Aorta (tissue), 5 donors: ENCODE results near the gene LENG9. TPM values are rescaled to one million over a fixed set of nuclear protein-coding genes. Genes with fewer than 3 reads are reported as not detected.
A peak's percentile ranks its signal among the peaks of the same experiment; 100 is the strongest.

Experiments used
- ATAC-seq: fragments of 200-7000 bp; cut with Tn5 transposase; one replicate; pipeline ENCODE4 v1.9.1; 2022; ENCODE audit warnings: moderate library complexity; ENCODE audit not compliant: low FRiP score
- DNase-seq, 2 donors: peaks; one replicate each; pipeline ENCODE4 v3.0.0-alpha.2; 2020
- H3K27ac ChIP-seq, 2 donors: one replicate each; pipeline ENCODE4 v1.5.1; 2013; ENCODE audit warnings: low read length in 2 of 2, mild to moderate bottlenecking in 2 of 2, moderate library complexity in 2 of 2, control low read depth in 1 of 2, inconsistent platforms in 1 of 2, low read depth in 1 of 2
- H3K27me3 ChIP-seq, 2 donors: one replicate each; pipeline ENCODE4 v1.6.1; 2013; ENCODE audit warnings: control low read depth in 1 of 2, low read length in 1 of 2, mild to moderate bottlenecking in 1 of 2, moderate library complexity in 1 of 2; ENCODE audit not compliant: insufficient read depth in 2 of 2, control insufficient read depth in 1 of 2
- H3K36me3 ChIP-seq, 2 donors: one replicate each; pipeline ENCODE4 v1.6.1; 2013; ENCODE audit warnings: control low read depth in 1 of 2, low read length in 1 of 2, mild to moderate bottlenecking in 1 of 2; ENCODE audit not compliant: insufficient read depth in 2 of 2, control insufficient read depth in 1 of 2
- H3K4me1 ChIP-seq, 2 donors: one replicate each; pipeline ENCODE4 v1.6.1; 2013; ENCODE audit warnings: low read length in 2 of 2, control low read depth in 1 of 2, mild to moderate bottlenecking in 1 of 2, moderate library complexity in 1 of 2; ENCODE audit not compliant: insufficient read depth in 2 of 2, control insufficient read depth in 1 of 2
- H3K4me3 ChIP-seq, 2 donors: one replicate each; pipeline ENCODE4 v1.5.1; 2013; ENCODE audit warnings: low read length in 2 of 2, control low read depth in 1 of 2, mild to moderate bottlenecking in 1 of 2
- H3K9me3 ChIP-seq: one replicate; pipeline ENCODE4 v1.6.1; 2013; ENCODE audit warnings: mild to moderate bottlenecking, low read length; ENCODE audit not compliant: control insufficient read depth
- WGBS, 2 donors: extraction: QIAGEN DNeasy Blood & Tissue Kit; methylation state at CpG; one replicate each; pipeline ENCODE4 v1.1.7; 2013; 5-methylcytosine and 5-hydroxymethylcytosine counted together
- intact Hi-C, 2 donors: fragments of 100-400 bp; cut with DNase I; formaldehyde crosslinking; loops; one replicate each; pipeline versions ENCODE4 v1.14.2 to v1.15.0; 2022
- polyA plus RNA-seq, 2 donors: library from polyadenylated mRNA; stranded (reverse); fragments of 200-250 nt; gene quantifications; one replicate each; pipeline ENCODE4 v1.2.3, GENCODE V29; 2013
- total RNA-seq, 2 donors: library from RNA; stranded (reverse); fragmentation: NEBNext Ultra II Directional; extraction: Animal tissue kit (Norgen Biotek cat#: 25700); gene quantifications; one replicate each; pipeline ENCODE4 v1.2.1, GENCODE V29; 2021
- donor health status: healthy with polysubstance abuse.
- donor health status: Bipolar disorder and iron deficiency.
- donor health status: DM: no; HTN: no; CAD: no.
- donor health status: DM: no; HTN: no; CAD: no.
- donor health status: DM: yes; HTN: yes; CAD: no.

The LENG9 gene
- total and polyA plus RNA-seq, 4 donors: 2.1 to 7.4 (median 6.0) TPM

- Histone ChIP-seq H3K36me3 (no peaks in the 10 kb centered on the region), H3K4me1 (no peaks in the 10 kb centered on the region), H3K9me3 (no peaks in the 10 kb centered on the region), H3K4me3 (no peak overlapping the region), H3K27me3 (no peaks in the 10 kb centered on the region), H3K27ac (no peak overlapping the region)
- ATAC-seq (no peak), DNase-seq (no peak)
- WGBS, 2 donors: 84 to 88% methylated on average over 25 to 26 of the region's 26 CpGs
- intact Hi-C loops: no loop called here
Observed at GRCh38 chr19:54418930-54419800, 44.4 kb downstream of the LENG9 start.

GRCh38 chr19:54418030-54418929 lies 45.3 kb downstream of the LENG9 start:
- no peaks in the 10 kb centered on the region for H3K27me3 ChIP-seq
- no peaks in the 10 kb centered on the region for H3K4me1 ChIP-seq
- no peaks in the 10 kb centered on the region for H3K9me3 ChIP-seq
- 23 to 31% methylated on average over 23 to 25 of the region's 25 CpGs for WGBS, 2 donors
- H3K36me3 ChIP-seq: no peaks in the 10 kb centered on the region
- H3K4me3 ChIP-seq: no peak overlapping the region
- ATAC-seq (no peak), DNase-seq (peak in 1 of 2 donors; percentile 62)
- intact Hi-C loops: no loop called here
- no peak overlapping the region for H3K27ac ChIP-seq

GRCh38 chr19:54416695-54417491 lies 46.7 kb downstream of the LENG9 start:
- intact Hi-C loops: no loop called here
- Histone ChIP-seq H3K27ac (no peak overlapping the region), H3K36me3 (no peaks in the 10 kb centered on the region), H3K9me3 (no peaks in the 10 kb centered on the region), H3K4me1 (no peaks in the 10 kb centered on the region), H3K27me3 (no peaks in the 10 kb centered on the region), H3K4me3 (no peak overlapping the region)
- WGBS, 2 donors: 34 to 40% methylated on average over 34 to 44 of the region's 44 CpGs
- DNase-seq: peak in 1 of 2 donors; percentile 5
- no peak for ATAC-seq

- ATAC-seq: no peak
- Histone ChIP-seq H3K4me1 (no peaks in the 10 kb centered on the region), H3K36me3 (no peaks in the 10 kb centered on the region), H3K27me3 (no peaks in the 10 kb centered on the region), H3K27ac (no peak overlapping the region), H3K9me3 (no peaks in the 10 kb centered on the region), H3K4me3 (no peak overlapping the region)
- 2 to 3% methylated on average over 28 of the region's 28 CpGs for WGBS, 2 donors
- DNase-seq: no peak
- intact Hi-C loops: no loop called here
Observed at GRCh38 chr19:54415901-54416673, 47.5 kb downstream of the LENG9 start.

- Histone ChIP-seq H3K9me3 (no peaks in the 10 kb centered on the region), H3K36me3 (no peaks in the 10 kb centered on the region), H3K4me1 (no peaks in the 10 kb centered on the region), H3K27me3 (no peaks in the 10 kb centered on the region), H3K27ac (no peak within 1 kb of the TSS), H3K4me3 (no peak within 1 kb of the TSS)
- DNase-seq: no peak
- intact Hi-C loops: no loop called here
- no peak for ATAC-seq
- WGBS, 2 donors: 1 to 2% methylated on average over 46 to 68 of the region's 68 CpGs
Observed at GRCh38 chr19:54415208-54415900, 48.2 kb downstream of the LENG9 start, which contains the start of gene TTYH1. TTYH1 (plus strand) TSS chr19:54415464; CDS start chr19:54415553, 89 bp downstream.

- intact Hi-C loops: no loop called here
Observed at GRCh38 chr19:54414156-54414555, 49.4 kb downstream of the LENG9 start.

GRCh38 chr19:54412877-54413276 lies 50.7 kb downstream of the LENG9 start:
- Histone ChIP-seq H3K4me3 (no peak overlapping the region), H3K4me1 (no peaks in the 10 kb centered on the region), H3K9me3 (no peaks in the 10 kb centered on the region), H3K27ac (no peak overlapping the region), H3K36me3 (no peaks in the 10 kb centered on the region), H3K27me3 (no peaks in the 10 kb centered on the region)
- WGBS, 2 donors: 75 to 77% methylated on average over 4 of the region's 4 CpGs
- ATAC-seq: no peak
- intact Hi-C loops: no loop called here
- no peak for DNase-seq

More at GRCh38 chr19:54414156-54414555, 49.4 kb downstream of the LENG9 start:
- Histone ChIP-seq H3K9me3 (no peaks in the 10 kb centered on the region), H3K4me1 (no peaks in the 10 kb centered on the region), H3K27me3 (no peaks in the 10 kb centered on the region), H3K27ac (no peak overlapping the region), H3K36me3 (no peaks in the 10 kb centered on the region), H3K4me3 (no peak overlapping the region)
- 86 to 91% methylated on average over 4 of the region's 4 CpGs for WGBS, 2 donors
- DNase-seq (no peak), ATAC-seq (no peak)
